Transverse colon (tissue), 4 donors: ENCODE measurements around the gene THOC2. TPM values are rescaled to one million over a fixed set of nuclear protein-coding genes. Genes with fewer than 3 reads are reported as not detected.
"Not testable (repeated sequence)": the region's sequence is repeated elsewhere in the genome, so short reads cannot be mapped to it uniquely, and the experiment has no call there.

ENCODE experiments used
- DNase-seq: peaks from one replicate; pipeline ENCODE4 v3.0.0-alpha.2; 2019
- H3K27ac ChIP-seq, 4 donors: fragments of 200-600 bp; sonication (generic); 2 replicates each; pipeline ENCODE4 v1.5.1; 2016 to 2018; ENCODE audit warnings: inconsistent platforms in 4 of 4
- H3K27me3 ChIP-seq: fragments of 200-600 bp; sonication (generic); 2 replicates; pipeline ENCODE4 v1.5.1; 2017; ENCODE audit warnings: inconsistent platforms
- H3K36me3 ChIP-seq, 4 donors: fragments of 200-600 bp; sonication (generic); 2 replicates each; pipeline ENCODE4 v1.5.1; 2017 to 2019; ENCODE audit warnings: inconsistent platforms in 4 of 4
- H3K4me1 ChIP-seq, 4 donors: fragments of 200-600 bp; sonication (generic); 2 replicates each; pipeline ENCODE4 v1.5.1; 2017 to 2020; ENCODE audit warnings: inconsistent platforms in 4 of 4
- H3K4me3 ChIP-seq, 4 donors: fragments of 200-600 bp; sonication (generic); 1 replicate in 1 of 4; 2 replicates in 3 of 4; pipeline versions ENCODE4 v1.5.1 to v1.6.1; 2017 to 2019; ENCODE audit warnings: inconsistent platforms in 4 of 4
- H3K9me3 ChIP-seq, 2 donors: fragments of 200-600 bp; sonication (generic); 2 replicates each; pipeline ENCODE4 v1.5.1; 2017 to 2019; ENCODE audit warnings: inconsistent platforms in 2 of 2
- CTCF ChIP-seq, 5 experiments: fragments of 200-600 bp in 3 of 5; fragments of 450-650 bp in 2 of 5; sonication (generic) in 3 of 5; IDR thresholded peaks; 1 replicate in 2 of 5; 2 replicates in 3 of 5; pipeline ENCODE4 v1.5.1; 2016 to 2017; ENCODE audit warnings: antibody characterized with exemption in 5 of 5, inconsistent platforms in 3 of 5, mild to moderate bottlenecking in 2 of 5, moderate library complexity in 1 of 5
- EP300 ChIP-seq: sonication (generic); formaldehyde crosslinking; IDR thresholded peaks from one replicate; pipeline ENCODE4 v1.6.1; 2017; ENCODE audit warnings: antibody characterized with exemption, low read depth
- POLR2A ChIP-seq: fragments of 450-650 bp; IDR thresholded peaks from one replicate; pipeline ENCODE4 v1.6.1; 2016; ENCODE audit warnings: antibody characterized with exemption, mild to moderate bottlenecking, moderate library complexity
- POLR2AphosphoS5 ChIP-seq, 3 donors: sonication (generic); formaldehyde crosslinking; IDR thresholded peaks; one replicate each; pipeline ENCODE4 v1.6.1; 2016; ENCODE audit warnings: antibody characterized with exemption in 3 of 3
- WGBS, 2 donors: methylation state at CpG; one replicate each; pipeline ENCODE4 v1.1.5; 2018; ENCODE audit warnings: low coverage in 1 of 2; 5-methylcytosine and 5-hydroxymethylcytosine counted together
- in situ Hi-C, 4 donors: fragments of 200-750 bp; cut with MboI; loops; one replicate each; pipeline versions ENCODE4 v1.15.0 to v1.15.1; 2017; ENCODE audit warnings: low sequenced_read_pairs in 3 of 4, low pct_ligation_motif_present in 1 of 4, low pct_unique_long_range_greater_than_20kb in 1 of 4
- intact Hi-C: fragments of 100-400 bp; cut with DNase I; formaldehyde crosslinking; loops from one replicate; pipeline ENCODE4 v1.15.1; 2023; ENCODE audit warnings: low total_unique reads
- total RNA-seq, 4 donors: library from RNA; depleted of rRNA; stranded (reverse); fragments of >200 nt; gene quantifications; one replicate each; pipeline ENCODE4 v1.1.0, GENCODE V29; 2016

THOC2 gene
- 100 to 1,000 TPM in 2 of 4 donors, 10 to 100 TPM in 2; 49.4 to 149 (median 114) TPM for total RNA-seq

- intact Hi-C loops, result no loop called here
- Histone ChIP-seq H3K36me3 (no peaks in the 10 kb centered on the region), H3K4me1 (peaks cover 0 to 15% (median 6%) of the 10 kb centered on the region in 4 donors), H3K9me3 (no peaks in the 10 kb centered on the region), H3K27ac (peak within 1 kb of the TSS; percentile 85 to 92 (median 86)), H3K4me3 (peak within 1 kb of the TSS; percentile 61 to 89 (median 72)), H3K27me3 (no peaks in the 10 kb centered on the region)
- peak; percentile 87 for DNase-seq
- TF ChIP-seq POLR2AphosphoS5 (IDR thresholded peaks at IDR 0.05) (peak; percentile 46 to 69 (median 53)), EP300 (no peak), POLR2A (peak; percentile 46), CTCF (IDR thresholded peaks at IDR 0.05) (peak; percentile 24 to 61 (median 40))
- 20 to 61% methylated on average over 1 to 49 of the region's 49 CpGs for WGBS, 2 donors
- in situ Hi-C loops, result no loop called here
These were observed at the start of gene THOC2 for GRCh38 chrX:123732670-123733363. THOC2 (minus strand) TSS chrX:123733052; CDS start chrX:123733022, 30 bp downstream.

DNA sequence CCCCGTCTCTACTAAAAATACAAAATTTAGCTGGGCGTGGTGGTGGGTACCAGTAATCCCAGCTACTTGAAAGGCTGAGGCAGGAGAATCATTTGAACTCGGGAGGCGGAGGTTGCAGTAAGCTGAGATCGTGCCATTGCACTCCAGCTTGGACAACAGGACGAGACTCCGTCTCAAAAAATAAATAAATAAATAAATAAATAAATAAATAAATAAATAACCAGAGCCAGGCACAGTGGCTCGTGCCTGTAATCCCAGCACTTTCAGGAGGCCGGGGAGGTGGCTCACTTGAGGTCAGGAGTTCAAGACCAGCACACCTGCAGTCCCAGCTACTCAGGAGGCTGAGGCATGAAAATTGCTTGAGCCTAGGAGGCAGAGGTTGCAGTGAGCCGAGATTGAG, 48.9 kb upstream of the THOC2 start:
- DNase-seq, intact Hi-C loops, H3K27me3 ChIP-seq, H3K9me3 ChIP-seq, H3K36me3 ChIP-seq, H3K4me3 ChIP-seq, H3K27ac ChIP-seq, in situ Hi-C loops: not testable (repeated sequence)
- H3K4me1 ChIP-seq, result peaks cover 0 to 10% (median 2%) of the 10 kb centered on the region in 4 donors
- WGBS, 2 donors, result 83% methylated on average over 10 of the region's 10 CpGs; no CpG with 5 or more reads in 1 of the 2 donors

GRCh38 chrX:123779908-123780396, 47.1 kb upstream of the THOC2 start:
- in situ Hi-C loops, result no loop called here

GRCh38 chrX:123773258-123773988, 40.6 kb upstream of the THOC2 start:
- Histone ChIP-seq H3K4me1 (no peaks in the 10 kb centered on the region), H3K4me3 (no peak overlapping the region), H3K9me3 (no peaks in the 10 kb centered on the region), H3K27me3 (no peaks in the 10 kb centered on the region), H3K36me3 (no peaks in the 10 kb centered on the region), H3K27ac (no peak overlapping the region)
- in situ Hi-C loops, result no loop called here
- WGBS, 2 donors, result 73% methylated on average over 4 of the region's 4 CpGs; no CpG with 5 or more reads in 1 of the 2 donors
- TF ChIP-seq EP300, result no peak
- TF ChIP-seq POLR2AphosphoS5 (IDR thresholded peaks at IDR 0.05), result no peak
- TF ChIP-seq CTCF (IDR thresholded peaks at IDR 0.05), result no peak
- TF ChIP-seq POLR2A, result no peak
- intact Hi-C loops, result no loop called here
- DNase-seq, result no peak

More at GRCh38 chrX:123779908-123780396, 47.1 kb upstream of the THOC2 start:
- H3K4me1 ChIP-seq, result peaks cover 0 to 10% (median 0%) of the 10 kb centered on the region in 4 donors
- DNase-seq, result no peak
- TF ChIP-seq POLR2AphosphoS5 (IDR thresholded peaks at IDR 0.05) (peak in 1 of 3 donors; percentile 57), CTCF (IDR thresholded peaks at IDR 0.05) (no peak), POLR2A (no peak)
- intact Hi-C loops, result no loop called here
- WGBS, 2 donors, result 0 to 4% methylated on average over 1 of the region's 1 CpG
- no peaks in the 10 kb centered on the region for H3K36me3 ChIP-seq
- no peaks in the 10 kb centered on the region for H3K27me3 ChIP-seq
- H3K9me3 ChIP-seq, result no peaks in the 10 kb centered on the region
- no peak overlapping the region for H3K4me3 ChIP-seq
- peak overlapping the region; percentile 68 to 78 (median 74) for H3K27ac ChIP-seq
